Suprapubic skin (tissue), 4 donors: Measurements from ENCODE around the gene SLC30A2.

Experiments
- CTCF ChIP-seq, 2 donors: fragments of 200-600 bp in 1 of 2; fragments of 450-650 bp in 1 of 2; sonication (generic) in 1 of 2; IDR thresholded peaks; one replicate each; pipeline ENCODE4 v1.5.1; 2016 to 2019; ENCODE audit warnings: antibody characterized with exemption in 2 of 2, mild to moderate bottlenecking in 1 of 2, moderate library complexity in 1 of 2
- POLR2A ChIP-seq, 2 donors: fragments of 450-650 bp; IDR thresholded peaks; one replicate each; pipeline ENCODE4 v1.6.1; 2017; ENCODE audit warnings: antibody characterized with exemption in 2 of 2, mild to moderate bottlenecking in 2 of 2, moderate library complexity in 2 of 2
- POLR2AphosphoS5 ChIP-seq, 3 donors: sonication (generic); formaldehyde crosslinking; IDR thresholded peaks; one replicate each; pipeline ENCODE4 v1.6.1; 2017; ENCODE audit warnings: antibody characterized with exemption in 3 of 3

GRCh38 chr1:26038477-26038876 lies 7.4 kb downstream of the SLC30A2 start:
- TF ChIP-seq CTCF (IDR thresholded peaks at IDR 0.05): no peak
- no peak for TF ChIP-seq POLR2AphosphoS5 (IDR thresholded peaks at IDR 0.05)
- TF ChIP-seq POLR2A (IDR thresholded peaks at IDR 0.05): no peak
